Stimulated activated CD8-positive, alpha-beta memory T cell treated with anti-CD3 and anti-CD28 coated beads, Interleukin-15, amount 100 ng/mL, for 1 hour (primary cell): ENCODE data around the gene MAP2K6.

Experiments
- DNase-seq: peaks from one replicate; pipeline ENCODE4 v3.0.0-alpha.2; 2020; ENCODE audit warnings: low read depth

Gene MAP2K6

GRCh38 chr17:69427486-69428197 is 13.1 kb downstream of the MAP2K6 start:
- no peak for DNase-seq

DNA sequence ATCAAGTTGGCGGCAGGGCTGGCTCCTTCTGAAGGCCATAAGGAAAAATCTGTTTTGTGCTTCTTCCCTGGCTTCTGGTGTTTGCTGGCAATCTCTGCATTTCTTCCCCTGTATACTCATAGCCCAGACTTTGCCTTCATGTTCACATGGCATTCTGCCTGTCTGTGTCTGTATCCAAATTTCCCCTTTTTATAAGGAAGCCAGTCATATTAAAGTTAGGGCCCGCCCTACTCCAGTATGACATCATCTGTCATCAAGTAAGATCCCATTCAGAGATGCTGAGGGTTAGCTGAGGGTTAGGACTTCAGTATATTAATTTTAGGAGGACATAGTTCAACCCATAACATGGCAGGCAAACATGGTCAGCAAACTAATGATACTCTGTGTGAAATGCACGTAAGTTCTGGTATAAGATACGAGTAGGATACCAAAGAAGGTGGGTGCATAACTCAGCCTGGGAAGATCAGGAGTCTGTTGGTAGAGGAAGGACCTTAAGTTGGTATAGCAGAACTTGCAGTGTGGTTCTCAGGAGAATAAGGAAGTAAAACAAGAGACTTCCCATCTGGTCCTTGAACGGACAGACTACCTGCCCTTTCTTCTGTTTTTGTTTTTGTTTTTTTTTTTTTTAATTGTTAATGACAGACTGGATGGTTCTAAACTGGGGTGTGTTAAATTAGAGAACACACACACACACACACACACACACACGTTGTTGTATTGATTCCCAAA is 13.9 kb downstream of the MAP2K6 start:
- no peak for DNase-seq

DNA sequence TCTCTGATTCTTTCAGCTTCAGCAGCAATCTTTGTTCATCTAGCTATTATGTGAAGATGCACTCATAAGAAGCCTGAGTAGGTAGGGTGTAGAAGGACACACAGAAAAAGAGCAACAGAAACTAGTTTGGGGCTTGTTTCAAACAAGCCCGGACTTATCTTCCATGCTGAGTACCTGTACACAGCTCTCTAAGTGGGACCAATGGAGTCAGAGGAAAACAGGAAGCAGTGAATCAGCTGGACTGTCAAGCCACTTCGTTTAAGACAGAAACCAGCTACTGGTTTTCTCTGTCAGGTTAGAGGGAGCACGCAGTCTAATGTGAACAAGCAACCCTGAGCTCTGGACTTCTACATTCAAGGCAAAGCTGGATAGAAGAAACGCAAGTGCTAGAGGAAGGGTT is 16.0 kb downstream of the MAP2K6 start:
- no peak for DNase-seq

- DNase-seq: no peak
Observed at GRCh38 chr17:69431835-69432234, 17.3 kb downstream of the MAP2K6 start.

GRCh38 chr17:69433093-69433492 is 18.6 kb downstream of the MAP2K6 start:
- DNase-seq: no peak

DNA sequence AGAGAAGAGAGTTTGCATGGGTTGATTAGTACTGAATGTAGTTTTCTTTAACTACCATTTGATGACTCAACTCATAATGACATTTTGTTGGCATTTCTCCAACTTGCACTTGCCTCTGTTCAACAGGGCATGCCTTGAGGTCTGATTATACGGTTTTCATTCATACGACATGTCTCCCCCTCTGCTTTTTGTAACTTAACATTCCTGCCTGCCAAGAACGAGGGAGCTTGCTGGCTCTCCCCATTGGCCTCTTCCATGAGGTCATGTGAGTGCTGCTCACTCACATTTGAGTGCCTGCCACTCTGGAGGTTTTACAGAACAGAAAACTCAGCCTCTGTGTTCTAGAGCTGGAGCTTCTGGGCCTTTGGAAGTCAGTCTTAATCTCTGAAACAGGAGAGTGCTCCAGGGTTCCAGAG is 19.7 kb downstream of the MAP2K6 start:
- DNase-seq: no peak

DNA sequence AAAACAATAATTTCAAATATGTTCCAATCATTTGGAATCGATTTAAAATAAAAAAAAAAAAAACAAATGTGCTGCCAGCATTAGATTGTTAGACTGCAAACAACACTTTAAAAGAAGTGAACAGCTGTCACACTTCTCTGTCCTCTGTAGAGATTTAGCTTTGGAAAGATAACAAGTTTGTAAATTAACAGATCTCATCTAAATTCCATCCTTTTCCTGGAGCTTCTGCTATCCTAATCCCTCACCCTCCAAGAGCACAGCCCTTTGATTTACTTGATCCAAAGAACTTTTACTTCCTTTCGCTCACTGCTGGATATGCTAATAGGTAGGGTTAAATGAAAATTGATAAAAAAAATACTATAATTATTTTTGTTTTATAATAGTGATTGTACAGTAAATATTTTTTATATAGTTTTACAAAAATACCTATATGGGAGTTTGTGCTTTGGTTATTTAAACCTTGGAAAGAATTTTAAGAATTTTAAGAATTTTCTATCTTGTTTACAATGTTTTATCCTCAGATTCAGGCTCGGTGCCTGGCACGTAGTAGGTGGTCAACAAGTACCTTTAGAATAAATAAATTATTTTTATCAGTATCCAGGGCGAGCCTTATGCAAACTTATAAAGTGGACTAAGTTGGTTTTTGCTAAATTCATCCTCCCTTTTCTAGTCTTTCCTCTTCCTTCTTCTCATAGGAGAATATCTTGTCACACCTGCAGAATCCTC is 21.6 kb downstream of the MAP2K6 start:
- no peak for DNase-seq

DNA sequence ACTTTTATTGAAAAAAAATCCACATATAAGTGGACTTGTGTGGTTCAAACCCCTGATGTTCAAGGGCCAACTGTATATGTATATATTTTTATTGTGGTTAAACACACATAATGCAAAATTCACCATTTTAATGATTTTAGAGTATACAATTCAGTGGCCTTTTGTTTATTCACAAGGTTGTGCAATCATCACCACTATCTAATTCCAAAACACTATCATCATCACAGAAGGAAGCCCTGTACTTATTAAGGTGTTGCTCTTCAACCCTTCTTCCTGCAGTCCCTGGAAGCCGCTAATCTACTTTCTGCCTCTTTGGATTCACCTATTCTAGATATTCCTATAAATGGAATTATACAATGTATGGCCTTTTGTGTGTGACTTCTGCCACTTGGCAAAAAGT is 23.0 kb downstream of the MAP2K6 start:
- DNase-seq: no peak

- no peak for DNase-seq
Observed at GRCh38 chr17:69438776-69439175, 24.3 kb downstream of the MAP2K6 start.

DNA sequence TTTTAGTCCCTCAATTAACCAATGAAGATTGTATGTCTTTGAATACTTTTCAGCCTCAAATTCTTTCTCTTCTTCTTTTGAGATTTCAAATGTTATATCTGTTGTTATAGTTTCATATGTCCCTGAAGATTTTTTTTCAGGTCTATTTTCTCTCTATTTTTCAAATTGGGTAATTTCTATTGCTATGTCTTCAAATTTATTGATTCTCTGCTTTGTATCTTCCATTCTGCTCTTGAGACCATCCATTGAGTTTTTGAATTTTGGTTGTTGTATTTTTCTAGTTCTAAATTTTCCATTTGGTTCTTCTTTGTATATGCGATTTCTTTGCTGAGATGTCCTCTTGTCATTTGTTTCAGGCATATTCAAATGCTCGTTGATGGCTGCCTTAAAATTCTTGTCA is 26.7 kb downstream of the MAP2K6 start:
- DNase-seq: no peak

GRCh38 chr17:69443138-69443537 is 28.6 kb downstream of the MAP2K6 start:
- no peak for DNase-seq

DNA sequence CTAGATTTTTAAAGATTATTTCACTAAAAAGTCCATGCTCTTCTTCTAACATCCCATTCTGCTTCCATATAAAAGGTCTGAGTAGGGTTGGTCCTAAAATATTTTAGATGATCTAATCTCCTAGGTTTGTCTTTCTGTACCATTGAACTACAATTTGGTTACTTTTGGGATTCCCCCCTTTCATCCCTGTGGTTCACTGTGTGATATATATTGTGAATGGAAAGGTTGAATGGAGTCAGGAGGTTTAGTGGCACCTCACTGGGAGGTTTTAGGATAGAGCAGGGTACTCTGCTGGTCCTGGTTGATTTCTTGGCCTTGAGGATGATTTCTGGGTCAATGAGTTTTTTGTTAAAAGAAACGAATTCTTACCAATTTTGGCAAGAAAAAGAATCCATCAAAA is 29.5 kb downstream of the MAP2K6 start:
- DNase-seq: no peak

GRCh38 chr17:69445132-69445531 is 30.6 kb downstream of the MAP2K6 start:
- DNase-seq: no peak

GRCh38 chr17:69447726-69448125 is 33.2 kb downstream of the MAP2K6 start:
- no peak for DNase-seq

GRCh38 chr17:69448431-69449102 is 34.1 kb downstream of the MAP2K6 start:
- no peak for DNase-seq

GRCh38 chr17:69450131-69450530 is 35.6 kb downstream of the MAP2K6 start:
- no peak for DNase-seq

DNA sequence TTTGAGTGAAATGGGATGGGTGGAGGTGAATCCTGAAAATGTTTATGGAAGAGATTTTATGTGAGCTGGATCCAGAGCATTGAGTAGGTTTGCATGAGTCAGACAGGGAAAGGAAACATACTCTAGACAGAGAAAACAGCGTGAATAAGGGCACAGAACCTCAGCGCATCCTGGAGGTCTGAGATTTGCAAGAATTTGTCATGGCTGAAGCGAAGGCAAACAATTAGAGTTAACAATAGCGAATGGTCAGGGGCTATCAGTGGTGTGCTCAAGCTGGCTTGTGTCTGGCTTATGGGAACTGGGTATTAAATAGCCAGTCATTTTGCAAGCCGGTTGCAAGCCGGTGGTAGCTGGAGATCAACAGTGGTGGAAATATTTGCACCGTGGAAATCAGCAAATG is 36.4 kb downstream of the MAP2K6 start:
- no peak for DNase-seq

- no peak for DNase-seq
Observed at GRCh38 chr17:69451416-69452394, 37.2 kb downstream of the MAP2K6 start.

- DNase-seq: no peak
Observed at GRCh38 chr17:69452664-69453260, 38.3 kb downstream of the MAP2K6 start.

DNA sequence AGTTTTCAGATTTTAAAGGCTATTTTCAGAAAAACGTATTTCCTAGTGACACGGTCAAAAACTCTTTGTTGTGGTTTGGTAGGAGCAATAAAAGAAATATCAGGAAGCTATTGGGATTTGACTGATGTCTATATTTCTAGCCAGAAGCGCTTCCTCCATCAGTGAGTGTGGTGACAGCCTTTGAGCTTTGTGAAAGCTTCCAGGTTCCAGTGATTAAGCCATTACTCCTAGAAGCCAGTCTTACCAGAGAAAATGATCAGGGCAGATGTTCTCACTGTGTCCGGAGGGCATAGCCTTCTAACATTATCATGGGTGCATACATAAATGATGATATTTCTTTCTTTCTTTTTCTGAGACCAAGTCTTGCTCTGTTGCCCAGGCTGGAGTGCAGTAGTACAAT is 39.6 kb downstream of the MAP2K6 start:
- DNase-seq: no peak

- no peak for DNase-seq
Observed at GRCh38 chr17:69455040-69455439, 40.5 kb downstream of the MAP2K6 start.
